Neural cell (in vitro differentiated cells): Measurements from ENCODE around the gene SCN2A. TPM values are rescaled to one million over a fixed set of nuclear protein-coding genes. Genes with fewer than 3 reads are reported as not detected.

Experiments
- H2AFZ ChIP-seq: fragments of 200-600, 300-800 bp; sonication (generic), shearing (Covaris generic); 2 replicates; pipeline ENCODE4 v1.6.0; 2014; ENCODE audit warnings: low read depth, mild to moderate bottlenecking, antibody characterized with exemption, low read length, moderate library complexity
- H3F3A ChIP-seq: fragments of 200-600 bp; shearing (Covaris generic); 2 replicates; pipeline ENCODE4 v1.6.1; 2016; ENCODE audit warnings: mild to moderate bottlenecking, moderate library complexity, mixed read lengths, antibody characterized with exemption, low read length; ENCODE audit not compliant: insufficient read depth, poor library complexity, severe bottlenecking
- H3K27ac ChIP-seq: fragments of 200-600, 300-800 bp; sonication (generic), shearing (Covaris generic); 2 replicates; pipeline ENCODE4 v1.5.1; 2014; ENCODE audit warnings: mild to moderate bottlenecking, low read length, moderate library complexity
- H3K27me3 ChIP-seq: fragments of 300-800, 200-600 bp; sonication (generic), shearing (Covaris generic); 2 replicates; pipeline ENCODE4 v1.6.0; 2014; ENCODE audit warnings: mild to moderate bottlenecking, low read depth, low read length, moderate library complexity; ENCODE audit not compliant: insufficient read depth
- H3K36me3 ChIP-seq: fragments of 300-800, 200-600 bp; sonication (generic), shearing (Covaris generic); 2 replicates; pipeline ENCODE4 v1.5.1; 2014; ENCODE audit warnings: mild to moderate bottlenecking, antibody characterized with exemption, low read length, moderate library complexity; ENCODE audit not compliant: insufficient read depth
- H3K4me2 ChIP-seq: fragments of 300-800, 200-600 bp; sonication (generic), shearing (Covaris generic); 2 replicates; pipeline ENCODE4 v1.6.0; 2014; ENCODE audit warnings: mild to moderate bottlenecking, low read length
- H3K4me3 ChIP-seq: fragments of 300-800, 200-600 bp; sonication (generic), shearing (Covaris generic); 2 replicates; pipeline ENCODE4 v1.5.1; 2014; ENCODE audit warnings: mild to moderate bottlenecking, low read length, moderate library complexity
- H3K79me2 ChIP-seq: fragments of 200-600 bp; shearing (Covaris generic); replicated peaks from 2 replicates; pipeline ENCODE4 v1.6.0; 2014; ENCODE audit warnings: mild to moderate bottlenecking, low read length, moderate library complexity; ENCODE audit not compliant: insufficient read depth
- H3K9ac ChIP-seq: fragments of 300-800, 200-600 bp; sonication (generic), shearing (Covaris generic); 2 replicates; pipeline ENCODE4 v1.6.1; 2016; ENCODE audit warnings: mild to moderate bottlenecking, low read length, mixed read lengths
- H3K9me2 ChIP-seq: fragments of 200-600 bp; shearing (Covaris generic); 2 replicates; pipeline ENCODE4 v1.6.1; 2016; ENCODE audit warnings: mild to moderate bottlenecking, low read length, mixed read lengths; ENCODE audit not compliant: insufficient read depth
- H3K9me3 ChIP-seq: fragments of 200-600, 300-800 bp; sonication (generic), shearing (Covaris generic); 2 replicates; pipeline ENCODE4 v1.6.1; 2016; ENCODE audit warnings: mild to moderate bottlenecking, mixed run types, low read length, moderate library complexity, mixed read lengths
- H4K20me1 ChIP-seq: fragments of 200-600 bp; shearing (Covaris generic); 2 replicates; pipeline ENCODE4 v1.6.1; 2016; ENCODE audit warnings: mild to moderate bottlenecking, mixed run types; ENCODE audit not compliant: insufficient read depth
- EP300 ChIP-seq: fragments of 450-650 bp; conservative IDR thresholded peaks from 2 replicates; pipeline ENCODE4 v1.6.1; 2014; ENCODE audit warnings: antibody characterized with exemption, mild to moderate bottlenecking, moderate library complexity; ENCODE audit not compliant: poor library complexity, severe bottlenecking
- EZH2 ChIP-seq: fragments of 200-600, 300-800 bp; shearing (Covaris generic), sonication (generic); IDR thresholded peaks from 2 replicates; pipeline ENCODE4 v1.6.1; 2014; ENCODE audit warnings: antibody characterized with exemption, low read length, borderline replicate concordance, mild to moderate bottlenecking; ENCODE audit not compliant: insufficient read depth, poor library complexity, severe bottlenecking
- MXI1 ChIP-seq: fragments of 450-650 bp; conservative IDR thresholded peaks from 2 replicates; pipeline ENCODE4 v1.6.1; 2014; ENCODE audit warnings: antibody characterized with exemption, mild to moderate bottlenecking; ENCODE audit not compliant: poor library complexity, severe bottlenecking
- POLR2AphosphoS5 ChIP-seq: IDR thresholded peaks from 2 replicates; pipeline ENCODE4 v1.6.1; 2012
- RAD21 ChIP-seq: fragments of 450-650 bp; conservative IDR thresholded peaks from 2 replicates; pipeline ENCODE4 v1.6.1; 2014; ENCODE audit warnings: antibody characterized with exemption, mild to moderate bottlenecking, moderate library complexity
- REST ChIP-seq: IDR thresholded peaks from 2 replicates; pipeline ENCODE4 v1.6.1; 2012; ENCODE audit warnings: borderline replicate concordance
- SMC3 ChIP-seq: fragments of 450-650 bp; conservative IDR thresholded peaks from 2 replicates; pipeline ENCODE4 v1.6.1; 2014; ENCODE audit warnings: antibody characterized with exemption, mild to moderate bottlenecking, moderate library complexity; ENCODE audit not compliant: poor library complexity
- TAF1 ChIP-seq: IDR thresholded peaks from 2 replicates; pipeline ENCODE4 v1.6.1; 2012; ENCODE audit warnings: low read depth
- polyA plus RNA-seq: library from polyadenylated mRNA; depleted of rRNA; stranded (reverse); fragments of >200 nt; gene quantifications from 2 replicates; pipeline ENCODE4 v1.2.3, GENCODE V29; 2014
- TF ChIP-seq, protein P1 (sequence below): fragments of 450-650 bp; IDR thresholded peaks from 2 replicates; pipeline ENCODE4 v1.5.1; 2014; ENCODE audit warnings: antibody characterized with exemption, mild to moderate bottlenecking, moderate library complexity; ENCODE audit not compliant: poor library complexity, severe bottlenecking

Gene SCN2A
- polyA plus RNA-seq, 1 donor from 2014 or later, result 57.4 TPM

DNA sequence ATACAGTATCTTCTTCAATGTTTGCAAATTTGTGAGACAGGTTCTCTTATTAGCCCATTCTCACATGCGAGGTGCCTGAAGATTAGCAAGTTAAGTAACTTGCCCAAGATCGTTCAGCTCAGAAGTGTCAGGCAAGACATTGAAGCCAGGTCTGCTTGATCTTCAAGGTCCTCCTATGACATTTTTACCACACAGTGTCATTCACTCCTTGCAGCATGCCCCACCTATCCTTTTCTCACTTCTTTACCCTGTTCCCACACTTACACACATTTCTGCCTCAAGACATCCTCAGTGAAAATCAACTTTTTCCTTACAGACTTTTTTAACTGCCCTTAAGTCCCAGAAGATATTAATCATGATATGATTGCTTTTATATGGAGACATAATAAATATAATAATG, 73.8 kb downstream of the SCN2A start:
- TF ChIP-seq MXI1 (no peak), REST (no peak), EP300 (no peak), EZH2 (no peak), POLR2AphosphoS5 (no peak), SMC3 (no peak), RAD21 (no peak), TAF1 (no peak)
- TF ChIP-seq, protein P1, sequence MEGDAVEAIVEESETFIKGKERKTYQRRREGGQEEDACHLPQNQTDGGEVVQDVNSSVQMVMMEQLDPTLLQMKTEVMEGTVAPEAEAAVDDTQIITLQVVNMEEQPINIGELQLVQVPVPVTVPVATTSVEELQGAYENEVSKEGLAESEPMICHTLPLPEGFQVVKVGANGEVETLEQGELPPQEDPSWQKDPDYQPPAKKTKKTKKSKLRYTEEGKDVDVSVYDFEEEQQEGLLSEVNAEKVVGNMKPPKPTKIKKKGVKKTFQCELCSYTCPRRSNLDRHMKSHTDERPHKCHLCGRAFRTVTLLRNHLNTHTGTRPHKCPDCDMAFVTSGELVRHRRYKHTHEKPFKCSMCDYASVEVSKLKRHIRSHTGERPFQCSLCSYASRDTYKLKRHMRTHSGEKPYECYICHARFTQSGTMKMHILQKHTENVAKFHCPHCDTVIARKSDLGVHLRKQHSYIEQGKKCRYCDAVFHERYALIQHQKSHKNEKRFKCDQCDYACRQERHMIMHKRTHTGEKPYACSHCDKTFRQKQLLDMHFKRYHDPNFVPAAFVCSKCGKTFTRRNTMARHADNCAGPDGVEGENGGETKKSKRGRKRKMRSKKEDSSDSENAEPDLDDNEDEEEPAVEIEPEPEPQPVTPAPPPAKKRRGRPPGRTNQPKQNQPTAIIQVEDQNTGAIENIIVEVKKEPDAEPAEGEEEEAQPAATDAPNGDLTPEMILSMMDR, result no peak

GRCh38 chr2:165313509-165313908, 74.3 kb downstream of the SCN2A start:
- H3K36me3 ChIP-seq, result peaks cover 3% of the 10 kb centered on the region

More for the DNA sequence above, 73.8 kb downstream of the SCN2A start:
- Histone ChIP-seq H2AFZ (no peak overlapping the region), H3K27ac (no peak overlapping the region), H3K4me3 (no peak overlapping the region), H3K36me3 (peaks cover 3% of the 10 kb centered on the region), H3K79me2 (no peaks in the 10 kb centered on the region), H3K4me2 (no peak overlapping the region), H3K9me3 (no peaks in the 10 kb centered on the region), H3K9ac (no peak overlapping the region), H4K20me1 (no peaks in the 10 kb centered on the region), H3K9me2 (no peaks in the 10 kb centered on the region), H3K27me3 (no peaks in the 10 kb centered on the region), H3F3A (no peaks in the 10 kb centered on the region)

More at GRCh38 chr2:165313509-165313908, 74.3 kb downstream of the SCN2A start:
- Histone ChIP-seq H2AFZ (no peak overlapping the region), H3K27ac (no peak overlapping the region), H3K79me2 (no peaks in the 10 kb centered on the region), H3K27me3 (no peaks in the 10 kb centered on the region), H3K9me2 (no peaks in the 10 kb centered on the region), H3F3A (no peaks in the 10 kb centered on the region), H3K4me2 (no peak overlapping the region), H3K4me3 (no peak overlapping the region), H3K9me3 (no peaks in the 10 kb centered on the region), H3K9ac (no peak overlapping the region), H4K20me1 (no peaks in the 10 kb centered on the region)
- TF ChIP-seq SMC3, result no peak
- no peak for TF ChIP-seq RAD21
- no peak for TF ChIP-seq MXI1
- no peak for TF ChIP-seq EZH2
- TF ChIP-seq POLR2AphosphoS5, result no peak
- no peak for TF ChIP-seq REST
- TF ChIP-seq TAF1, result no peak
- TF ChIP-seq, protein P1, result no peak
- TF ChIP-seq EP300, result no peak
